ENCODE results near the gene KCNJ6. TPM values are rescaled to one million over a fixed set of nuclear protein-coding genes. Genes with fewer than 3 reads are reported as not detected.

The KCNJ6 gene
- total and polyA plus RNA-seq, 3 donors from 2014 or later = 0.24 to 0.25 (median 0.25) TPM

DNA sequence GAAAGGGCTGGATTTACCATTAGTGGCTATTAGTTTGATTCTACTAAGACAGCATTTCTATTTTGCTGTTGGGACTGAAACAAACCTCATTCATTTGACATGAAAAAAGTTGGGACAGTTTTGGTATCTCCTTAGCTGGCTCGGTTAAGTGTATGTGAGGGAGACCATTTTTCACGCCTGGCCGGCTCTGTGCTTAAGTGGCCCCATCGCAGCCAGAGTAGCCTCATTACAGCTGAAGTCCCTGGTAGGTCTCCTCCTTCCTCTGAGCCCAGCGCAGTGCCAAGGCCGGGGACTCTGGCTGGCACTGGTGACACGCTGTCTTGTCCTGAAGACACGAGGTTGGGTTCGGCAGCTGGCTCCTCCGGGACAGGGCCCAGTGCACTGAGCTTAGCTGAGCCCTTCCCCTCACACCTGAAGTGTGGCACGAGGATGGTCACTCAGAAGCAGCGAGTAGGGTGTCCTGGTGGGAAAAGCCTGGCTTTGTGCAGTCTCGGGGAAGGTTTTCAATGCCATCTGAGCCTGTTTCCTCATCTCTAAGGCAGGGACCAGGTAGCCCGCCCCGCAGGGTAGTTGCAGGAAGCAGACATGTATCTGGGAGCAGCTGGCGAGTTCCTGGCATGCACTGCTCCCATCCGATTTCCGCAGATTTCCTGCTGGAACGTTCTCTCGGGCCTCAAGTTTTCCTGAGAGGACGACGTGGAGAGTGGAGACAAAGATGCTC lies 353.2 kb downstream of the KCNJ6 start:
- peak; percentile 26 for DNase-seq
- Histone ChIP-seq H3K27ac (peak overlapping the region; percentile 47 to 76), H3K9me3 (no peaks in the 10 kb centered on the region), H3K4me1 (peaks cover 23% of the 10 kb centered on the region), H3K36me3 (ENCODE audit: low read depth, missing control alignments) (no peaks in the 10 kb centered on the region), H3K4me3 (peak overlapping the region; percentile 65 to 72), H3K27me3 (no peaks in the 10 kb centered on the region)
- WGBS, 2 donors = 53 to 64% methylated on average over 8 to 22 of the region's 22 CpGs
- TF ChIP-seq, protein P1, sequence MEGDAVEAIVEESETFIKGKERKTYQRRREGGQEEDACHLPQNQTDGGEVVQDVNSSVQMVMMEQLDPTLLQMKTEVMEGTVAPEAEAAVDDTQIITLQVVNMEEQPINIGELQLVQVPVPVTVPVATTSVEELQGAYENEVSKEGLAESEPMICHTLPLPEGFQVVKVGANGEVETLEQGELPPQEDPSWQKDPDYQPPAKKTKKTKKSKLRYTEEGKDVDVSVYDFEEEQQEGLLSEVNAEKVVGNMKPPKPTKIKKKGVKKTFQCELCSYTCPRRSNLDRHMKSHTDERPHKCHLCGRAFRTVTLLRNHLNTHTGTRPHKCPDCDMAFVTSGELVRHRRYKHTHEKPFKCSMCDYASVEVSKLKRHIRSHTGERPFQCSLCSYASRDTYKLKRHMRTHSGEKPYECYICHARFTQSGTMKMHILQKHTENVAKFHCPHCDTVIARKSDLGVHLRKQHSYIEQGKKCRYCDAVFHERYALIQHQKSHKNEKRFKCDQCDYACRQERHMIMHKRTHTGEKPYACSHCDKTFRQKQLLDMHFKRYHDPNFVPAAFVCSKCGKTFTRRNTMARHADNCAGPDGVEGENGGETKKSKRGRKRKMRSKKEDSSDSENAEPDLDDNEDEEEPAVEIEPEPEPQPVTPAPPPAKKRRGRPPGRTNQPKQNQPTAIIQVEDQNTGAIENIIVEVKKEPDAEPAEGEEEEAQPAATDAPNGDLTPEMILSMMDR (IDR thresholded peaks at IDR 0.05) = no peak
- no peak for TF ChIP-seq POLR2A (IDR thresholded peaks at IDR 0.05)
- intact Hi-C loops (cut with DNase I; ENCODE audit: low total_unique reads) = no loop called here

DNA sequence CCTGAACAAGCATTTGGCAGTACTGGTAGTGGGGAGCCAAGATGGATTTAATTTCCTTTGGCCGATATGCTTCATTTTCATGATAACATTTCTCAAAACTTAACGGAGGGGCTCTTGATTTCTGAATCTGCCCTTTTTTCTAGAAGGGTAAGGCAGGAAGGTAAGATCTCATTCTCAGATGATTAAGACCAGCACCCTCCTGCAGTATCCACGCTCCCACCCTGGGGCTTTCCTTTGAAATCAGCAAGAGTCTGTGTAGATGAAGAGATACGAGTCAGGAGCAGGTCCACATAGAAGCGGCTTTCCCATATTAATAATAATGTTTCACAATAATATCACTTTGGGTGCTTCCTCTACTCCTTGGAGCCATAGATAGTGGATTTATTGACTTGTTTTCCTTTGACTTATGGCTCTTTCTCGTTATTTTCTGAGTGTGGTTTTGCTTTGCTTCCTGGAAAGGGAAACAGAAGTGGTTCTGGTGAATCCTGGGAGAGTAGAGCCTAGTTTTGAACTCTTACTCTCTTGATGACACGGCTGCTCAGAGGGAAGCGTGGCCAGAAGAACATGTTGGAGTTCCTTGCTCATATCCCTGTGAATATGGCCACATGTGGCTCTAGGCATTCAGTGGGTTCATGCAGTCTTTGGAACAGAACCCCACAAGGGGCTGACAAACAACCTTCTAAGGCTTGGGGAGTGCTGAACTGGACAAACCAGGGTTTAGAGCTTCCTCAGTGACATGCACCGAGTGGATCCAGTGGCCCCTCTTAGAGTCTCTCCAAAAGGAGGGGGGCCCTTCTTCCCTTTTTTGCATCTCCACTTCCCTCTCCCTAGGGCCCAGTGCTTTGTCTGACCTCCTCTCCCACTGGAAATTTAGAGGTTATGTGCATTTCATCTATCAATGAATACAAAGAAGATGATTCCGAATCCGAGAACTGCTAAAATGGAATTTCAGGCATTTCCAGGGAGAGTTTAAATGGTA lies 354.0 kb downstream of the KCNJ6 start:
- intact Hi-C loops (cut with DNase I; ENCODE audit: low total_unique reads) = no loop called here
- Histone ChIP-seq H3K4me3 (no peak overlapping the region), H3K27me3 (no peaks in the 10 kb centered on the region), H3K27ac (no peak overlapping the region), H3K4me1 (peaks cover 23% of the 10 kb centered on the region), H3K9me3 (no peaks in the 10 kb centered on the region), H3K36me3 (ENCODE audit: low read depth, missing control alignments) (no peaks in the 10 kb centered on the region)
- DNase-seq = no peak
- TF ChIP-seq, protein P1 (IDR thresholded peaks at IDR 0.05) = no peak
- no peak for TF ChIP-seq POLR2A (IDR thresholded peaks at IDR 0.05)
- WGBS, 2 donors = 75 to 82% methylated on average over 11 of the region's 11 CpGs

DNA sequence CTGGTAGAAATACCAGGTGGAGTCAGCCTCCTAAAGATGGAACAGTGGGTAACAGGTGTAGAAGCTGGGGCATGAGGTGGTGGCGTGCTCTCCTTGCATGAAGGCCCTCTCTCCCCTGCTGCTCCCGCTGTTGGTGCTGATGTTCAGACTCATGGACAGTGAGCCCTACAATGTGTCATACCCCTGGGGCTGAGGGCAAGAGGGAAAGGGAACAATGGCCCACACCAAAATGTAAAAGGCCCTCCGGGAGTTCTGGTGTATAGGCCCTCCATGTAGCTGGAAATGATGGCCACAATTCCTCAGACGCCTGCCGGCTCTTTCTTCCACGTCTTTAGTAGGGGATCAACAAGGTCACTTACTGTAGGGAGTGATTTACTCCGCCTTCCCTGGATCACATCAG lies 354.8 kb downstream of the KCNJ6 start:
- Histone ChIP-seq H3K4me1 (peaks cover 23% of the 10 kb centered on the region), H3K27ac (no peak overlapping the region), H3K27me3 (no peaks in the 10 kb centered on the region), H3K4me3 (no peak overlapping the region), H3K36me3 (ENCODE audit: low read depth, missing control alignments) (no peaks in the 10 kb centered on the region), H3K9me3 (no peaks in the 10 kb centered on the region)
- DNase-seq = no peak
- no peak for TF ChIP-seq POLR2A (IDR thresholded peaks at IDR 0.05)
- TF ChIP-seq, protein P1 (IDR thresholded peaks at IDR 0.05) = no peak
- intact Hi-C loops (cut with DNase I; ENCODE audit: low total_unique reads) = no loop called here
- WGBS, 2 donors = 79 to 89% methylated on average over 6 to 7 of the region's 7 CpGs

DNA sequence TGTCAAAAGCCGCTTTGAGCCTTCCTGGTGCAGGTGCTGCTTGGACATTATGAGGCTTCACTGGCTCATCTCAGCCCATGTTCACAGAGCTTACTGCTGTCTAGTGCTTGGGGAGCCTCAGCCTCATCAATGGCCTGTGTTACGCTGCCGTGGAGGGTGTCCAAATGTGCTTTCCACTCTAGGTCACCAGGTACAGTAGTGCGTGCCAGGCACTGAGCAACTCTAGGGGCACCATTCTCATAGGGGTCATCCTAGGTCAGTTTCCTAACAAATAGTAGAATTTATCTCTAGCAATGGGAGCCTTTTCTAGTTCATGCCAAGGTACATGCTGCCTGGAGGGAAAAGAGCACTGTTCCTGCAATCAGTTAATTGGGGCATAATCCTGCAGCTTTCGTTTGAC lies 355.9 kb downstream of the KCNJ6 start:
- intact Hi-C loops (cut with DNase I; ENCODE audit: low total_unique reads) = no loop called here
- no peaks in the 10 kb centered on the region for H3K9me3 ChIP-seq
- H3K36me3 ChIP-seq (ENCODE audit: low read depth, missing control alignments) = no peaks in the 10 kb centered on the region
- no peak overlapping the region for H3K4me3 ChIP-seq
- no peaks in the 10 kb centered on the region for H3K27me3 ChIP-seq
- no peak for TF ChIP-seq POLR2A (IDR thresholded peaks at IDR 0.05)
- TF ChIP-seq, protein P1 (IDR thresholded peaks at IDR 0.05) = no peak
- peaks cover 13% of the 10 kb centered on the region for H3K4me1 ChIP-seq
- no peak for DNase-seq
- H3K27ac ChIP-seq = no peak overlapping the region
- 88 to 89% methylated on average over 5 of the region's 5 CpGs for WGBS, 2 donors

Measured in testis (tissue), 3 donors.